HepG2 (cell line): Measurements from ENCODE around the gene NOSTRIN. TPM values are rescaled to one million over a fixed set of nuclear protein-coding genes. Genes with fewer than 3 reads are reported as not detected.
"Not testable (repeated sequence)": the region's sequence is repeated elsewhere in the genome, so short reads cannot be mapped to it uniquely, and the experiment has no call there.

Experiments
- ATAC-seq: fragments of 200-7000 bp; cut with Tn5 transposase; 3 replicates; pipeline ENCODE4 v1.9.1; 2020; ENCODE audit warnings: mild to moderate bottlenecking, moderate library complexity
- BruUV-seq: library from RNA; stranded (reverse); fragments of 400-500 nt; replicated peaks from 2 replicates; lab custom pipeline; 2021; lab: Mats Ljungman, UMichigan
- CTCF ChIA-PET: fragments of 300-600 bp; formaldehyde crosslinking; extraction: SDS; loops from one replicate; lab custom pipeline; 2021; ENCODE audit warnings: low total read pairs, inconsistent platforms, low intra/inter-chr PET ratio; lab: Yijun Ruan, JAX
- POLR2A ChIA-PET: fragments of 350-600 bp; sonication (Branson Sonifier 250); formaldehyde crosslinking; loops from one replicate; lab custom pipeline; 2020; ENCODE audit warnings: antibody characterized with exemption, inconsistent platforms; lab: Yijun Ruan, JAX
- DNase-seq: peaks from one replicate; pipeline ENCODE4 v3.0.0-alpha.2; 2015; ENCODE audit warnings: low spot score
- FAIRE-seq: peaks from 3 replicates; lab custom pipeline; 2011; peaks lifted over from hg19 to GRCh38; lab: Jason Lieb, UNC
- H2AFZ ChIP-seq: one replicate; pipeline ENCODE4 v1.6.1; 2011; ENCODE audit warnings: low read length, inconsistent platforms
- H3K27ac ChIP-seq: fragments of 300-600 bp; 3 replicates; pipeline ENCODE4 v1.8.0; 2011; ENCODE audit warnings: mixed run types, mild to moderate bottlenecking, mixed read lengths, low read length, inconsistent platforms; ENCODE audit not compliant: insufficient read depth; ENCODE audit errors: extremely low read length
- H3K27me3 ChIP-seq, 2 experiments: fragments of 200-600 bp in 1 of 2; 2 replicates in 1 of 2; 3 replicates in 1 of 2; pipeline versions ENCODE4 v1.6.0 to v1.8.0; 2011; ENCODE audit warnings: low read length in 2 of 2, mild to moderate bottlenecking in 2 of 2, moderate library complexity in 2 of 2, inconsistent platforms in 1 of 2; ENCODE audit not compliant: insufficient read depth in 2 of 2, control insufficient read depth in 1 of 2
- H3K36me3 ChIP-seq, 2 experiments: fragments of 200-600 bp in 1 of 2; replicated peaks in 1 of 2; 2 replicates in 1 of 2; 3 replicates in 1 of 2; pipeline versions ENCODE4 v1.5.1 to v1.8.0; 2011; ENCODE audit warnings: low read length in 2 of 2, inconsistent platforms in 1 of 2; ENCODE audit not compliant: insufficient read depth in 2 of 2, control insufficient read depth in 1 of 2
- H3K4me1 ChIP-seq: 2 replicates; pipeline ENCODE4 v1.5.1; 2012; ENCODE audit warnings: low read length, inconsistent platforms; ENCODE audit not compliant: insufficient read depth
- H3K4me2 ChIP-seq: 2 replicates; pipeline ENCODE4 v1.6.0; 2011; ENCODE audit warnings: low read depth, low read length, inconsistent platforms
- H3K4me3 ChIP-seq, 3 experiments: fragments of 200-600 bp in 1 of 3; sonication (generic), shearing (Covaris generic) in 1 of 3; replicated peaks in 1 of 3; 2 replicates each; pipeline ENCODE4 v1.5.1; 2011 to 2016; ENCODE audit warnings: low read length in 3 of 3, inconsistent platforms in 2 of 3, low read depth in 2 of 3, mild to moderate bottlenecking in 2 of 3, control low read depth in 1 of 3, mixed read lengths in 1 of 3; ENCODE audit not compliant: insufficient read depth in 1 of 3
- H3K79me2 ChIP-seq: one replicate; pipeline ENCODE4 v1.6.1; 2011; ENCODE audit warnings: low read length, inconsistent platforms; ENCODE audit not compliant: insufficient read depth
- H3K9ac ChIP-seq: 2 replicates; pipeline ENCODE4 v1.6.0; 2011; ENCODE audit warnings: mild to moderate bottlenecking, low read depth, low read length, inconsistent platforms; ENCODE audit not compliant: insufficient read depth
- H3K9me3 ChIP-seq: 2 replicates; pipeline ENCODE4 v1.5.1; 2012; ENCODE audit warnings: mild to moderate bottlenecking, low read length
- H4K20me1 ChIP-seq: 2 replicates; pipeline ENCODE4 v1.6.0; 2011; ENCODE audit warnings: inconsistent platforms, mild to moderate bottlenecking, low read length, moderate library complexity; ENCODE audit not compliant: insufficient read depth
- BORCS8-MEF2B ChIP-seq: sonication (generic); formaldehyde crosslinking; IDR thresholded peaks from 2 replicates; pipeline ENCODE4 v1.8.0; 2022; ENCODE audit warnings: mild to moderate bottlenecking, missing genetic modification reagents
- SIN3A ChIP-seq: IDR thresholded peaks from 2 replicates; pipeline ENCODE4 v1.6.1; 2011; ENCODE audit warnings: low read depth, mild to moderate bottlenecking, control low read depth, low read length, borderline replicate concordance
- WGBS: methylation state at CpG from one replicate; pipeline ENCODE4 v1.1.6; 2017; ENCODE audit warnings: low lambda C conversion rate; 5-methylcytosine and 5-hydroxymethylcytosine counted together
- in situ Hi-C: cut with HindIII; loops from 2 replicates; pipeline ENCODE4 v1.10.0; 2017; ENCODE audit warnings: low pct_unique_long_range_greater_than_20kb; ENCODE audit not compliant: extremely low pct_ligation_motif_present
- intact Hi-C: fragments of 100-400 bp; cut with micrococcal nuclease; formaldehyde crosslinking; loops from one replicate; pipeline ENCODE4 v1.10.0; 2022; ENCODE audit not compliant: unreplicated experiment
- polyA plus RNA-seq, 8 experiments: library from polyadenylated mRNA; depleted of rRNA in 3 of 8; stranded (reverse) in 7 of 8; unstranded in 1 of 8; fragments of >200 nt; fragmentation: Illumina TruSeq in 4 of 8; extraction: Trizol in 4 of 8; gene quantifications; 2 replicates each; pipeline versions ENCODE4 v1.2.1 to v1.2.3, GENCODE V29; 2011 to 2016; ENCODE audit warnings: low read depth in 4 of 8, missing spikeins in 1 of 8, mixed read lengths in 1 of 8; ENCODE audit not compliant: insufficient read depth in 1 of 8
- total RNA-seq, 5 experiments: library from RNA; depleted of rRNA; stranded (reverse); fragments of >200 nt; fragmentation: Illumina TruSeq; extraction: Trizol; gene quantifications; 2 replicates each; pipeline ENCODE4 v1.2.3, GENCODE V29; 2016; ENCODE audit warnings: low read depth in 1 of 5

The NOSTRIN gene
- total and polyA plus RNA-seq, 2 of the 13 experiments (the other 11 are each of a cell fraction or from before 2014, with no cell fraction given) = 0.22 TPM

GRCh38 chr2:168882163-168882562, 79.7 kb downstream of the NOSTRIN start:
- BruUV-seq, H3K27me3 ChIP-seq, H2AFZ ChIP-seq, in situ Hi-C loops, H3K4me3 ChIP-seq, FAIRE-seq, H4K20me1 ChIP-seq, POLR2A ChIA-PET, H3K9me3 ChIP-seq, CTCF ChIA-PET, ATAC-seq, intact Hi-C loops, H3K4me2 ChIP-seq, DNase-seq, H3K4me1 ChIP-seq, H3K9ac ChIP-seq, H3K36me3 ChIP-seq, H3K79me2 ChIP-seq, H3K27ac ChIP-seq: not testable (repeated sequence)
- 96% methylated on average over 12 of the region's 12 CpGs for WGBS

DNA sequence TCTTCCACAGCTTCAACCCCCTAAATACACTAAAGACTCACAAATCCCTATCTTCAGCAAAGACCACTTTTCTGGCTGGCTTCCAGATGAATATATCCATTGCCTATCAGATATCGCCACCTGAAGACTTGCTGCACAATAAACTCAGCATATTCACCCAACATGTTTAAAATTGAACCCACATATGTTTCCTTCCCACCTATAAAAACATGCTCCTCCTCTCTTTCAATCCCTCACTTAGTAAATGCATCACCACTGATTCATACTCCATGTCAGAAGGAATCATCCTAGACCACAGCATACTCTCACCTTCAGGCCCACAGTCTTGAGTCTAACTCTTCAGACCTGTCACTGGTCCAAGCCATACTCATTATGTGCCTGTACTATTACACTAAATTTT, 82.5 kb downstream of the NOSTRIN start:
- Histone ChIP-seq H3K4me3 (no peak overlapping the region), H3K27ac (no peak overlapping the region), H2AFZ (no peak overlapping the region), H3K36me3 (peaks cover 2 to 15% of the 10 kb centered on the region in 2 experiments; a peak in 4 of 5 replicates), H4K20me1 (no peaks in the 10 kb centered on the region), H3K9me3 (no peaks in the 10 kb centered on the region), H3K9ac (no peak overlapping the region), H3K27me3 (no peaks in the 10 kb centered on the region; a peak in 1 of 5 replicates), H3K79me2 (peaks cover 16% of the 10 kb centered on the region), H3K4me1 (peaks cover 18% of the 10 kb centered on the region), H3K4me2 (no peak overlapping the region)
- FAIRE-seq (no peak), DNase-seq (no peak), ATAC-seq (no peak)
- ChIA-PET POLR2A (no interaction called here), CTCF (no interaction called here)
- intact Hi-C loops (no loop called here), in situ Hi-C loops (no loop called here)
- BruUV-seq = no TSS peak
- 95% methylated on average over 1 of the region's 1 CpG for WGBS
- TF ChIP-seq BORCS8-MEF2B (CRISPR knock-in tag) (no peak), SIN3A (0 out of 2 replicates have a peak, but pooled peaks have one; percentile 28)
